GM12875 (cell line): ENCODE measurements around the gene NCKAP1.
A peak's percentile ranks its signal among the peaks of the same experiment; 100 is the strongest.
"Not testable (repeated sequence)": the region's sequence is repeated elsewhere in the genome, so short reads cannot be mapped to it uniquely, and the experiment has no call there.

Experiments used
- H3K4me3 ChIP-seq: one replicate; pipeline ENCODE4 v1.5.1; 2011; ENCODE audit warnings: low read depth, low read length, control low read depth
- CTCF ChIP-seq: IDR thresholded peaks from 2 replicates; pipeline ENCODE4 v1.5.1; 2011; ENCODE audit warnings: low read depth, mild to moderate bottlenecking, control low read depth, inconsistent platforms, low read length, moderate library complexity, borderline replicate concordance; ENCODE audit not compliant: insufficient read depth

The NCKAP1 gene

GRCh38 chr2:182887753-182888415 is 150.4 kb downstream of the NCKAP1 start:
- TF ChIP-seq CTCF, result no peak
- no peak overlapping the region for H3K4me3 ChIP-seq

GRCh38 chr2:182887093-182887492 is 151.2 kb downstream of the NCKAP1 start:
- no peak overlapping the region for H3K4me3 ChIP-seq
- TF ChIP-seq CTCF, result no peak

GRCh38 chr2:182885771-182886170 is 152.5 kb downstream of the NCKAP1 start:
- TF ChIP-seq CTCF, result no peak
- H3K4me3 ChIP-seq, result no peak overlapping the region

GRCh38 chr2:182883451-182883850 is 154.8 kb downstream of the NCKAP1 start:
- no peak for TF ChIP-seq CTCF
- no peak overlapping the region for H3K4me3 ChIP-seq

- H3K4me3 ChIP-seq, result not testable (repeated sequence)
These were observed 158.2 kb downstream of the NCKAP1 start for GRCh38 chr2:182880100-182880499.

- not testable (repeated sequence) for H3K4me3 ChIP-seq
These were observed 161.6 kb downstream of the NCKAP1 start for GRCh38 chr2:182876653-182877052.

- peak; percentile 62 for TF ChIP-seq CTCF
- no peak overlapping the region for H3K4me3 ChIP-seq
These were observed 168.0 kb downstream of the NCKAP1 start for GRCh38 chr2:182870227-182870626.

GRCh38 chr2:182868054-182868796 is 170.0 kb downstream of the NCKAP1 start:
- H3K4me3 ChIP-seq, result no peak overlapping the region
- TF ChIP-seq CTCF, result no peak
